Measurements from ENCODE around the gene AHDC1. TPM values are rescaled to one million over a fixed set of nuclear protein-coding genes. Genes with fewer than 3 reads are reported as not detected.

The AHDC1 gene
- total and polyA plus RNA-seq, 10 of the 15 experiments (the other 5 are each of a cell fraction or from before 2014, with no cell fraction given): 0.21 to 13.0 (median 1.4) TPM

DNA sequence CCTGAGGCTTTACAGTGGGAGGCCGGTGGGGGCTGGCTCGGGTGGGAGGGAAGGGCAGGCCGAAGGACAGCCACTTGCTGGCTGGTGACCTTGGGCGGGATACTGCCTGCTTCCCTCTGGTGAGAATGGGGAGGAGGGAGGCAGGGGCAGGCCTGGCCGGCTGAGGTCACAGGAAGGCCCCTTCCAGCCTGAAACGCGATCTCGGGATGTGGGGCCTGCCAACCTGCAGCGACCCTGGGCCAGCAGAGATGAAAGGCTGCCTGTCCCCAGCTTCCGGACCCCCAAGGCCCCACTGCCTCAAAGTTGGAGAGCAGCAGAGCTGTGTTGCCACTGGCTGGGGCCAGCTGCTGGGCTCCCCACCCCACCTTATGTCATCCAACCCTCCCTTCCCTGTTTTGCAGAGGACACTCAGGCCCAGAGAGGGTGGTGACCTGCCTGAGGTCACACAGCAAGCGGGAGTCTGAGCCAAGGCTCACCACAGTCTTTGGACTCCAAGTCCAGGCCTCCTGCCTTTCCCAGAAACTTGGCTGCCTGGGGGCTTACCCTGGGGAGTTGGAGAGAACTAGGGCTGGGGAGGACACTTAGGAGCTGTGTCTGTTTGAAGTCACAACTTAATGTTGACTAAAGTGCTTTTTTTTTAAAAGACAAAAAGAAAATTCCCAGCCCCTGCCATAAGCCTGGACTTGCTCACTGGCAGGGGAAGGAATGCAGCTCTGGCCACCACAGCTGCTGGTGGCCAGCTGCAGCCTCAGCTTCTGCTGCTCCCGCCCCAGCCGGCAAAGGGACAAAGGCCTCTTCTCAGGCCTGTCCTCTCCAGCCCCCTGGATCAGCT is 99.1 kb downstream of the AHDC1 start (continued):
- TF ChIP-seq, protein P1, sequence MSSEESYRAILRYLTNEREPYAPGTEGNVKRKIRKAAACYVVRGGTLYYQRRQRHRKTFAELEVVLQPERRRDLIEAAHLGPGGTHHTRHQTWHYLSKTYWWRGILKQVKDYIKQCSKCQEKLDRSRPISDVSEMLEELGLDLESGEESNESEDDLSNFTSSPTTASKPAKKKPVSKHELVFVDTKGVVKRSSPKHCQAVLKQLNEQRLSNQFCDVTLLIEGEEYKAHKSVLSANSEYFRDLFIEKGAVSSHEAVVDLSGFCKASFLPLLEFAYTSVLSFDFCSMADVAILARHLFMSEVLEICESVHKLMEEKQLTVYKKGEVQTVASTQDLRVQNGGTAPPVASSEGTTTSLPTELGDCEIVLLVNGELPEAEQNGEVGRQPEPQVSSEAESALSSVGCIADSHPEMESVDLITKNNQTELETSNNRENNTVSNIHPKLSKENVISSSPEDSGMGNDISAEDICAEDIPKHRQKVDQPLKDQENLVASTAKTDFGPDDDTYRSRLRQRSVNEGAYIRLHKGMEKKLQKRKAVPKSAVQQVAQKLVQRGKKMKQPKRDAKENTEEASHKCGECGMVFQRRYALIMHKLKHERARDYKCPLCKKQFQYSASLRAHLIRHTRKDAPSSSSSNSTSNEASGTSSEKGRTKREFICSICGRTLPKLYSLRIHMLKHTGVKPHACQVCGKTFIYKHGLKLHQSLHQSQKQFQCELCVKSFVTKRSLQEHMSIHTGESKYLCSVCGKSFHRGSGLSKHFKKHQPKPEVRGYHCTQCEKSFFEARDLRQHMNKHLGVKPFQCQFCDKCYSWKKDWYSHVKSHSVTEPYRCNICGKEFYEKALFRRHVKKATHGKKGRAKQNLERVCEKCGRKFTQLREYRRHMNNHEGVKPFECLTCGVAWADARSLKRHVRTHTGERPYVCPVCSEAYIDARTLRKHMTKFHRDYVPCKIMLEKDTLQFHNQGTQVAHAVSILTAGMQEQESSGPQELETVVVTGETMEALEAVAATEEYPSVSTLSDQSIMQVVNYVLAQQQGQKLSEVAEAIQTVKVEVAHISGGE (CRISPR knock-in tag; IDR thresholded peaks at IDR 0.05): no peak
- no peak for TF ChIP-seq CEBPB (IDR thresholded peaks at IDR 0.05; ENCODE audit: borderline replicate concordance in 1 of 2, low read depth in 2 of 2, low read length in 2 of 2)
- TF ChIP-seq, protein P2, sequence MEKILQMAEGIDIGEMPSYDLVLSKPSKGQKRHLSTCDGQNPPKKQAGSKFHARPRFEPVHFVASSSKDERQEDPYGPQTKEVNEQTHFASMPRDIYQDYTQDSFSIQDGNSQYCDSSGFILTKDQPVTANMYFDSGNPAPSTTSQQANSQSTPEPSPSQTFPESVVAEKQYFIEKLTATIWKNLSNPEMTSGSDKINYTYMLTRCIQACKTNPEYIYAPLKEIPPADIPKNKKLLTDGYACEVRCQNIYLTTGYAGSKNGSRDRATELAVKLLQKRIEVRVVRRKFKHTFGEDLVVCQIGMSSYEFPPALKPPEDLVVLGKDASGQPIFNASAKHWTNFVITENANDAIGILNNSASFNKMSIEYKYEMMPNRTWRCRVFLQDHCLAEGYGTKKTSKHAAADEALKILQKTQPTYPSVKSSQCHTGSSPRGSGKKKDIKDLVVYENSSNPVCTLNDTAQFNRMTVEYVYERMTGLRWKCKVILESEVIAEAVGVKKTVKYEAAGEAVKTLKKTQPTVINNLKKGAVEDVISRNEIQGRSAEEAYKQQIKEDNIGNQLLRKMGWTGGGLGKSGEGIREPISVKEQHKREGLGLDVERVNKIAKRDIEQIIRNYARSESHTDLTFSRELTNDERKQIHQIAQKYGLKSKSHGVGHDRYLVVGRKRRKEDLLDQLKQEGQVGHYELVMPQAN (conservative IDR thresholded peaks at IDR 0.05): no peak

GRCh38 chr1:27503844-27504587 is 99.9 kb downstream of the AHDC1 start:
- no TSS peak for BruUV-seq (replicated peaks)
- H3K79me2 ChIP-seq (ENCODE audit: control insufficient read depth, insufficient read depth, low read length): no peaks in the 10 kb centered on the region
- no peaks in the 10 kb centered on the region for H3K27me3 ChIP-seq (replicated peaks in 1 of 2; ENCODE audit: control insufficient read depth in 2 of 2, insufficient read depth in 2 of 2, low read length in 1 of 2)
- H4K20me1 ChIP-seq (ENCODE audit: control insufficient read depth, insufficient read depth): no peaks in the 10 kb centered on the region
- ChIA-PET RAD21 (ENCODE audit: unreplicated experiment) (no interaction called here), POLR2A (no interaction called here), CTCF (no interaction called here), SMC1A (ENCODE audit: uncharacterized antibody, unreplicated experiment) (no interaction called here)
- no peak for ATAC-seq
- no peaks in the 10 kb centered on the region for H3K9me3 ChIP-seq (replicated peaks; ENCODE audit: control insufficient read depth, insufficient read depth, low read length)
- intact Hi-C loops (cut with micrococcal nuclease; ENCODE audit: unreplicated experiment): no loop called here
- 88% methylated on average over 12 of the region's 12 CpGs for WGBS (ENCODE audit: insufficient coverage, insufficient replicate concordance, low lambda C conversion rate, missing lambda C conversion rate)
- no peak overlapping the region for H3K4me3 ChIP-seq
- in situ Hi-C loops (cut with MboI): no loop called here
- FAIRE-seq: no peak
- no peaks in the 10 kb centered on the region for H3K4me1 ChIP-seq (ENCODE audit: control insufficient read depth, insufficient read depth, low read length)
- H3K27ac ChIP-seq (ENCODE audit: control insufficient read depth, insufficient read depth): no peak overlapping the region
- DNase-seq (ENCODE audit: low read depth, low spot score): no peak
- H3K4me2 ChIP-seq (ENCODE audit: control insufficient read depth, insufficient read depth): no peak overlapping the region
- no peaks in the 10 kb centered on the region for H3K36me3 ChIP-seq (ENCODE audit: control insufficient read depth in 2 of 2, insufficient read depth in 2 of 2, low read length in 1 of 2)
- no peak overlapping the region for H3K9ac ChIP-seq (ENCODE audit: control insufficient read depth, insufficient read depth, low read length)
- no peak overlapping the region for H2AFZ ChIP-seq (ENCODE audit: control insufficient read depth, low read depth, low read length)
- no peak for TF ChIP-seq EED (IDR thresholded peaks at IDR 0.05; ENCODE audit: low read depth)
- no peak for TF ChIP-seq SP1 (IDR thresholded peaks at IDR 0.05; ENCODE audit: low read depth, low read length)
- no peak for TF ChIP-seq NR2C1 (IDR thresholded peaks at IDR 0.05)
- no peak for TF ChIP-seq JUNB (IDR thresholded peaks at IDR 0.05)
- no peak for TF ChIP-seq GABPA (IDR thresholded peaks at IDR 0.05; ENCODE audit: low read depth)
- TF ChIP-seq, protein P3, sequence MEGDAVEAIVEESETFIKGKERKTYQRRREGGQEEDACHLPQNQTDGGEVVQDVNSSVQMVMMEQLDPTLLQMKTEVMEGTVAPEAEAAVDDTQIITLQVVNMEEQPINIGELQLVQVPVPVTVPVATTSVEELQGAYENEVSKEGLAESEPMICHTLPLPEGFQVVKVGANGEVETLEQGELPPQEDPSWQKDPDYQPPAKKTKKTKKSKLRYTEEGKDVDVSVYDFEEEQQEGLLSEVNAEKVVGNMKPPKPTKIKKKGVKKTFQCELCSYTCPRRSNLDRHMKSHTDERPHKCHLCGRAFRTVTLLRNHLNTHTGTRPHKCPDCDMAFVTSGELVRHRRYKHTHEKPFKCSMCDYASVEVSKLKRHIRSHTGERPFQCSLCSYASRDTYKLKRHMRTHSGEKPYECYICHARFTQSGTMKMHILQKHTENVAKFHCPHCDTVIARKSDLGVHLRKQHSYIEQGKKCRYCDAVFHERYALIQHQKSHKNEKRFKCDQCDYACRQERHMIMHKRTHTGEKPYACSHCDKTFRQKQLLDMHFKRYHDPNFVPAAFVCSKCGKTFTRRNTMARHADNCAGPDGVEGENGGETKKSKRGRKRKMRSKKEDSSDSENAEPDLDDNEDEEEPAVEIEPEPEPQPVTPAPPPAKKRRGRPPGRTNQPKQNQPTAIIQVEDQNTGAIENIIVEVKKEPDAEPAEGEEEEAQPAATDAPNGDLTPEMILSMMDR (IDR thresholded peaks at IDR 0.05 in 2 of 3, conservative IDR thresholded peaks at IDR 0.05 in 1 of 3; ENCODE audit: control insufficient read depth in 2 of 3, extremely low read depth in 1 of 3, insufficient read depth in 1 of 3, low read depth in 3 of 3, low read length in 3 of 3): no peak
- TF ChIP-seq, protein P4, sequence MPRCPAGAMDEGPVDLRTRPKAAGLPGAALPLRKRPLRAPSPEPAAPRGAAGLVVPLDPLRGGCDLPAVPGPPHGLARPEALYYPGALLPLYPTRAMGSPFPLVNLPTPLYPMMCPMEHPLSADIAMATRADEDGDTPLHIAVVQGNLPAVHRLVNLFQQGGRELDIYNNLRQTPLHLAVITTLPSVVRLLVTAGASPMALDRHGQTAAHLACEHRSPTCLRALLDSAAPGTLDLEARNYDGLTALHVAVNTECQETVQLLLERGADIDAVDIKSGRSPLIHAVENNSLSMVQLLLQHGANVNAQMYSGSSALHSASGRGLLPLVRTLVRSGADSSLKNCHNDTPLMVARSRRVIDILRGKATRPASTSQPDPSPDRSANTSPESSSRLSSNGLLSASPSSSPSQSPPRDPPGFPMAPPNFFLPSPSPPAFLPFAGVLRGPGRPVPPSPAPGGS (IDR thresholded peaks at IDR 0.05; ENCODE audit: borderline replicate concordance, insufficient read depth, low read depth, low read length, poor library complexity, severe bottlenecking): no peak
